Gastrocnemius medialis (tissue), 4 donors: ENCODE measurements around the gene UBE2G2. TPM values are rescaled to one million over a fixed set of nuclear protein-coding genes. Genes with fewer than 3 reads are reported as not detected.

Experiments
- ATAC-seq, 2 donors: fragments of 150-250 bp; one replicate each; pipeline ENCODE4 v1.9.1; 2016
- DNase-seq, 2 donors: peaks; one replicate each; pipeline ENCODE4 v3.0.0-alpha.2; 2019
- H3K27ac ChIP-seq, 4 donors: fragments of 200-600 bp; sonication (generic); 1 replicate in 1 of 4; 2 replicates in 3 of 4; pipeline ENCODE4 v1.5.1; 2016 to 2018; ENCODE audit warnings: mild to moderate bottlenecking in 2 of 4, moderate library complexity in 1 of 4
- H3K27me3 ChIP-seq, 3 donors: fragments of 200-600 bp; sonication (generic) in 2 of 3; 1 replicate in 1 of 3; 2 replicates in 2 of 3; pipeline versions ENCODE4 v1.5.1 to v1.6.0; 2016 to 2019; ENCODE audit warnings: mild to moderate bottlenecking in 1 of 3, moderate library complexity in 1 of 3
- H3K36me3 ChIP-seq, 2 donors: fragments of 200-600 bp; sonication (generic) in 1 of 2; one replicate each; pipeline ENCODE4 v1.5.1; 2017 to 2018
- H3K4me1 ChIP-seq, 2 donors: fragments of 200-600 bp; sonication (generic) in 1 of 2; one replicate each; pipeline ENCODE4 v1.5.1; 2016 to 2017; ENCODE audit warnings: mild to moderate bottlenecking in 2 of 2
- H3K4me3 ChIP-seq, 4 donors: fragments of 200-600 bp; sonication (generic) in 3 of 4; 1 replicate in 1 of 4; 2 replicates in 3 of 4; pipeline ENCODE4 v1.5.1; 2016 to 2019; ENCODE audit warnings: mild to moderate bottlenecking in 2 of 4
- H3K9me3 ChIP-seq, 3 donors: fragments of 200-600 bp; sonication (generic) in 2 of 3; 1 replicate in 1 of 3; 2 replicates in 2 of 3; pipeline ENCODE4 v1.5.1; 2016 to 2019
- POLR2A ChIP-seq, 2 donors: fragments of 450-650 bp; IDR thresholded peaks; one replicate each; pipeline ENCODE4 v1.6.1; 2017; ENCODE audit warnings: antibody characterized with exemption in 2 of 2, mild to moderate bottlenecking in 2 of 2, moderate library complexity in 2 of 2
- in situ Hi-C, 4 donors: fragments of 200-750 bp; cut with MboI; loops; one replicate each; pipeline versions ENCODE4 v1.15.0 to v1.8.0; 2017; ENCODE audit warnings: low sequenced_read_pairs in 4 of 4
- intact Hi-C: fragments of 100-400 bp; cut with DNase I; formaldehyde crosslinking; loops from one replicate; pipeline ENCODE4 v1.15.1; 2023; ENCODE audit warnings: low total_unique reads
- total RNA-seq, 4 donors: library from RNA; depleted of rRNA; stranded (reverse); fragments of >200 nt; gene quantifications; one replicate each; pipeline versions ENCODE4 v1.1.0 to v1.2.3, GENCODE V29; 2016
- TF ChIP-seq, protein P1 (sequence below), 5 experiments: fragments of 450-650 bp in 3 of 5; fragments of 200-600 bp in 2 of 5; sonication (generic) in 2 of 5; IDR thresholded peaks in 4 of 5; conservative IDR thresholded peaks in 1 of 5; 1 replicate in 4 of 5; 2 replicates in 1 of 5; pipeline ENCODE4 v1.5.1; 2016 to 2019; ENCODE audit warnings: antibody characterized with exemption in 5 of 5, mild to moderate bottlenecking in 3 of 5, moderate library complexity in 3 of 5

UBE2G2 gene
- total RNA-seq, 4 donors from 2014 or later: 64.2 to 83.8 (median 73.3) TPM

DNA sequence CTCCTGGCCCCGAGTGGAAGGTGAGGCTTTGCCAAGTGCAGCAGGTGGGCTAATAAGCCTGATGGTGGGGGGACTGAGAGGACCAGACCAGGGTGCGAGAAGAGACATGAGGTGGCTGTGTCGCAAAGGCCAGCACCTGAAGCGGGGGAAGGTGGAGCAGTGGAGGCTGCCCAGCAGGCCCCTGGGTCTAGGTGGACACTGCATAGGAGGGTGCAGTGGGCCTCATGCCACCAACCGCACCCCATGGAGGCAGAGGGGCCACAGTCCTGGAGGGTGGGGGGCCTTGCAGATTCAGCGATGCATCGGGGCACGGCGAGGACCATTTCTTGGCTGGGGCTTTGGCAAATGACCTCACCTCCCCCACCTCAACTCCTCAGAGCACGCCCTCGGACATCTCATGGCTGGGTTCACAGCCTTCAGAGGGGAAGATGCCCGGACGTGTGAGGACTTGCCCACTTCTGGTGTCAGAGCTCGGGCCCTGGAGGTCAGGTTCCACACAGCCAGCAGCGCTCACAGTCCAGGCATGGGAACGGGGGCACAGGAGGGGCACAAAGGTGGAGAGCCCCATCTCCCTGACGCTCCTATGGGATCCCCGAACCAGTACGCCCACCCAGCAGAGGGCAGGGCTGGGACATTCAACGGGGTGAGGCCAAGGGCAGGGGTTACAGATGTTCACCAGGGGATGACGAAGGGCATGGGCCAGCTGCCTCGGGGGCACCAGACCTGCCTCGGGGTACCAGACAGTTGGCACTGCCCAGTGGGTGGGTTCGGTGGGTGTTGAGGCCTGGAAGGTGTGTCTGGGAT is 35.4 kb downstream of the UBE2G2 start:
- Histone ChIP-seq H3K4me1 (no peaks in the 10 kb centered on the region), H3K27ac (no peak overlapping the region), H3K27me3 (no peaks in the 10 kb centered on the region), H3K36me3 (peaks cover 0 to 30% of the 10 kb centered on the region in 2 donors), H3K4me3 (no peak overlapping the region), H3K9me3 (no peaks in the 10 kb centered on the region)
- TF ChIP-seq, protein P1, sequence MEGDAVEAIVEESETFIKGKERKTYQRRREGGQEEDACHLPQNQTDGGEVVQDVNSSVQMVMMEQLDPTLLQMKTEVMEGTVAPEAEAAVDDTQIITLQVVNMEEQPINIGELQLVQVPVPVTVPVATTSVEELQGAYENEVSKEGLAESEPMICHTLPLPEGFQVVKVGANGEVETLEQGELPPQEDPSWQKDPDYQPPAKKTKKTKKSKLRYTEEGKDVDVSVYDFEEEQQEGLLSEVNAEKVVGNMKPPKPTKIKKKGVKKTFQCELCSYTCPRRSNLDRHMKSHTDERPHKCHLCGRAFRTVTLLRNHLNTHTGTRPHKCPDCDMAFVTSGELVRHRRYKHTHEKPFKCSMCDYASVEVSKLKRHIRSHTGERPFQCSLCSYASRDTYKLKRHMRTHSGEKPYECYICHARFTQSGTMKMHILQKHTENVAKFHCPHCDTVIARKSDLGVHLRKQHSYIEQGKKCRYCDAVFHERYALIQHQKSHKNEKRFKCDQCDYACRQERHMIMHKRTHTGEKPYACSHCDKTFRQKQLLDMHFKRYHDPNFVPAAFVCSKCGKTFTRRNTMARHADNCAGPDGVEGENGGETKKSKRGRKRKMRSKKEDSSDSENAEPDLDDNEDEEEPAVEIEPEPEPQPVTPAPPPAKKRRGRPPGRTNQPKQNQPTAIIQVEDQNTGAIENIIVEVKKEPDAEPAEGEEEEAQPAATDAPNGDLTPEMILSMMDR (IDR thresholded peaks at IDR 0.05 in 4 of 5, conservative IDR thresholded peaks at IDR 0.05 in 1 of 5): no peak
- no peak for TF ChIP-seq POLR2A (IDR thresholded peaks at IDR 0.05)
- in situ Hi-C loops: no loop called here
- intact Hi-C loops: no loop called here
- DNase-seq (no peak), ATAC-seq (no peak)

GRCh38 chr21:44765231-44766013 is 36.2 kb downstream of the UBE2G2 start:
- H3K4me3 ChIP-seq: no peak overlapping the region
- intact Hi-C loops (no loop called here), in situ Hi-C loops (no loop called here)
- no peaks in the 10 kb centered on the region for H3K4me1 ChIP-seq
- TF ChIP-seq, protein P1 (IDR thresholded peaks at IDR 0.05 in 4 of 5, conservative IDR thresholded peaks at IDR 0.05 in 1 of 5): no peak
- no peak for TF ChIP-seq POLR2A (IDR thresholded peaks at IDR 0.05)
- no peak for DNase-seq
- H3K27ac ChIP-seq: no peak overlapping the region
- H3K36me3 ChIP-seq: peaks cover 0 to 22% of the 10 kb centered on the region in 2 donors
- no peaks in the 10 kb centered on the region for H3K9me3 ChIP-seq
- no peak for ATAC-seq
- no peaks in the 10 kb centered on the region for H3K27me3 ChIP-seq

DNA sequence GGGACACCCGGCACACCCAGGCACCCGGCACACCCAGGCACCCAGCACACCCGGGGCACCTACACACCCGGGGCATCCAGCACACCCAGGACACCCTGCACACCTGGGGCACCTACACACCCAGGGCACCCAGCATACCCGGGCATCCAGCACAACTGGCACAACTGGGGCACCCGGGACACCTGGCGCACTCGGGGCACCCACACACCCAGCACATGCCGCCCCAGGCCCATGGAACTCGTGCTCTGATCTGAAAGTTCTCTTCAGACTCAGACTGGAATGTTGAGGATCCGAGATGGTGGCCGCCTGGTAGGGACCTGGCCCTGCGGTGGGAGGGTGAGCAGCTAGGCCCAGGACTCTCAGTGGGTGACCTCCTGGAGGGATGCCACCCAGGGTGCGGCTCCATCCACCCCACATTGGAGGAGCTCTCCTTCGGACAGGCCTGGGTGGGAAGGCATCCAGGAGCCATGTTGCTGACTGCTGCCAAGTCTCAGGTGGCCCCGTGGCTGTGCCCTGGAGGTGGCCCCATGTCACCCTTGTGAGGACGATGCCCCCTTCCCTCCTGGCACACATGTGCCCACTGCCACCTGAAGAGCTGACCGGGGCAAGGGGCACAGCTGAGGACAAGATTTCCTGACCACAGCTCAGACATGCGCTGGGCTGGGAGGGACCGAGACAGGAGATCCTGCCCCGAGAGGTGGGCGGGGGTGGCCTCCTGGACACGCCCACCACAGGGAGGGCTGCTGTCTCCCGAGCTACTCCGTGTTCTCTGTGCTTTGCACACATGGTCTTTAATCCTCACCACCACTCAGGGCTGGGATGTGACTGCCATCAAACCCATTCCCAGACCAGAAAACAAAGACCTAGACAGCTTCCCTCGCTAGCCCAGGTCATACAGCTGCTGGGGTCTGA is 37.0 kb downstream of the UBE2G2 start:
- H3K4me1 ChIP-seq: no peaks in the 10 kb centered on the region
- H3K9me3 ChIP-seq: no peaks in the 10 kb centered on the region
- DNase-seq (no peak), ATAC-seq (no peak)
- H3K27me3 ChIP-seq: no peaks in the 10 kb centered on the region
- in situ Hi-C loops (no loop called here), intact Hi-C loops (no loop called here)
- no peak overlapping the region for H3K4me3 ChIP-seq
- H3K27ac ChIP-seq: no peak overlapping the region
- peaks cover 0 to 13% of the 10 kb centered on the region in 2 donors for H3K36me3 ChIP-seq
- TF ChIP-seq, protein P1 (IDR thresholded peaks at IDR 0.05 in 4 of 5, conservative IDR thresholded peaks at IDR 0.05 in 1 of 5): no peak
- TF ChIP-seq POLR2A (IDR thresholded peaks at IDR 0.05): no peak

DNA sequence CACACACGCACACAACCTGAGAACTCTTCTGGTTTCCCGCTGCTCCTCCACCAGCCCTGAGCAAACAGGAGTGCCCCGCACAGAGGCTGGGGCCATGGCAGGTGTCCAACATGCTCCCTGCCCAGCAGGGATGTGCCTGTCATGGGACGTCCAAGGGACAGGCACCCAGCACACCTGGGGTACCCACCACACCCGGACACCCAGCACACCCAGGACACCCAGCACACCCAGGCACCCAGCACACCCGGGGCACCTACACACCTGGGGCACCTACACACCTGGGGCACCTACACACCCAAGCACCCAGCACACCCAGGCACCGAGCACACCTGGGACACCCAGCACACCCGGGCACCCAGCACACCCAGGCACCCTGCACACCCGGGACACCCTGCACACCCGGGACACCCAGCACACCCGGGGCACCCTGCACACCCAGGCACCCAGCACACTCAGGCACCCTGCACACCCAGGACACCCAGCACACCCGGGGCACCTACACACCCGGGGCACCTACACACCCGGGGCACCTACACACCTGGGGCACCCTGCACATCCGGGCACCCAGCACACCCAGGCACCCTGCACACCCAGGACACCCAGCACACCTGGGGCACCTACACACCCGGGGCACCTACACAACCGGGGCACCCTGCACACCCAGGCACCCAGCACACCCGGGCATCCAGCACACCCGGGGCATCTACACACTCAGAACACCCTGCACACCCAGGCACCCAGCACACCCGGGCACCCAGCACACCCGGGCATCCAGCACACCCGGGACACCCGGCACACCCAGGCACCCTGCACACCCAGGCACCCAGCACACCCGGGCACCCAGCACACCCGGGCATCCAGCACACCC is 37.9 kb downstream of the UBE2G2 start:
- DNase-seq (no peak), ATAC-seq (no peak)
- H3K27me3 ChIP-seq: no peaks in the 10 kb centered on the region
- no peak for TF ChIP-seq POLR2A (IDR thresholded peaks at IDR 0.05)
- TF ChIP-seq, protein P1 (IDR thresholded peaks at IDR 0.05 in 4 of 5, conservative IDR thresholded peaks at IDR 0.05 in 1 of 5): no peak
- in situ Hi-C loops (no loop called here), intact Hi-C loops (no loop called here)
- H3K4me3 ChIP-seq: no peak overlapping the region
- H3K36me3 ChIP-seq: peaks cover 0 to 7% of the 10 kb centered on the region in 2 donors
- no peaks in the 10 kb centered on the region for H3K4me1 ChIP-seq
- H3K27ac ChIP-seq: no peak overlapping the region
- no peaks in the 10 kb centered on the region for H3K9me3 ChIP-seq
